SKM-1 (cell line): ENCODE measurements around the gene PIEZO2.

ENCODE experiments used
- DNase-seq: peaks from one replicate; lab custom pipeline; 2025; ENCODE audit not compliant: unreplicated experiment; lab: John Stamatoyannopoulos, UW

The PIEZO2 gene

GRCh38 chr18:11070593-11070992 lies 78.8 kb downstream of the PIEZO2 start:
- DNase-seq = no peak

DNA sequence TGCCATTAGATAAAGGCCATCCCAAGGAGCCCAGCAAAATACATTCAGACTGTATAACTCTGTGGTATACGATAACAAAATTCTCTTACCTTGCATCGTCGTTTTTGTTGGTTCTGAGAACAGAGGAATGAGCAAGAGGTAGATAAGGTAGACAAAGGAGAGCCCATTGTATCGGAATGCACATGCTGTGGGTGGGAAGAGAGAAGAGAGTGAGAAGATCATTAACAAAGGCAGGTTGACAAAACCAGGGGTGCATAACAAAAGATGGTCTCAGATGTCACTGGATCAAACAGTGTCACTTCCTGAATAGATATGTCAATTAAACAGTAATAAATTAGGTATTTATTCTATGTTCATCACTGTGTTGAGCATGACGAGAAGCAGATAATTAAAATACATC lies 83.3 kb downstream of the PIEZO2 start:
- DNase-seq = no peak

DNA sequence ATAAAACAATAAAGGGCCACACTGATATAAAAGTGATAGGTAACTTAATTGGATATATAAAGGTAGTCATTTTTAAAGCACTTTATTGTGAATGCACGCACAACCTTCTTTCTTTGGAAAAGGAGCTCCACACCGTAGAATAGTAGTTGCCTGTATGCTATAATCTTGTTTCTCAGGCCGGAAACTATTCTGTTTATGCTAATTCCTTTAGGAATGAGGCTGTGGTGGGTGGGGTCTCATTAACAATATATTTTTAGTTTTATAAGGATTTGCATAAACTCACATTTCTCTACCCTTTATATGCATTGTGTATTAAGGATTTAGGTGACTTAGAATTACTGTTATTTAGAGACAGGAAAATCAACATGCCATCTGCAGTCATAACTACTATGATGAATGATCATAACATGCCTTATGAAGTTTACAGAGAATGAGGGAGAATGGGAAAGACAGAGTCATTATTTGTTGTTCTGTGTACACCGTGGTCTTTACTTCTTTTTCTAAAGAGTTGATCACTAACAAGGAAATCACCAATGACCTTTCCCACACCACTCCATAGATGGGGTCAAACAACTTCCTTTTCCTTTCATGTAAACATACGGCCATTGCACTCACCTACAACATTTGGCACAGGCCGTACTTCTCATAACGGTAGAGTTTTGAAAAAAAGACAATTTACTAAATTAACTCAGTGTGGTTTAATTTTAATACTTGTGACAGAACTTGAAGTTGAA lies 84.5 kb downstream of the PIEZO2 start:
- DNase-seq = no peak

GRCh38 chr18:11064106-11064505 lies 85.3 kb downstream of the PIEZO2 start:
- DNase-seq = no peak

DNA sequence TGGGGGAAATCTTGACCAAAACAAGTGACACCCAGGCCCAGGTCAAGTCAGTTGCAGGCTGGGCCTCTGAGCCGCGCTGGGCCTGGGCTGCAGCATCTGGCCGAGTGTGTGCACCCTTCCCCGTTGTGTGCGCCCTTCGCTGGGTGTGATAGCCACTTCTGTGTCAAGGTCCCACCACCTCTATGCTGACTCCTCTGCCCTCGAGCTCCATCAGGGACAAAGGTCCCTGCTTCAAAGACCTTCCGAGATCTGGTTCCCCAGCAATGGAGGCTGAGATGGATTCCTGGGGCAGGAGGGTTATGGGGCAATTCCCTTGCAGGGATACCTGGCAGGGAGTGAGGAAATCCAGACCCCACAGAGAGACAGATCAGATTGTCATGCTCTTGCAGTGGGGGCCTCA lies 93.6 kb downstream of the PIEZO2 start:
- DNase-seq = no peak

GRCh38 chr18:11054497-11054896 lies 94.9 kb downstream of the PIEZO2 start:
- DNase-seq = no peak

GRCh38 chr18:11053293-11053692 lies 96.1 kb downstream of the PIEZO2 start:
- DNase-seq = no peak

DNA sequence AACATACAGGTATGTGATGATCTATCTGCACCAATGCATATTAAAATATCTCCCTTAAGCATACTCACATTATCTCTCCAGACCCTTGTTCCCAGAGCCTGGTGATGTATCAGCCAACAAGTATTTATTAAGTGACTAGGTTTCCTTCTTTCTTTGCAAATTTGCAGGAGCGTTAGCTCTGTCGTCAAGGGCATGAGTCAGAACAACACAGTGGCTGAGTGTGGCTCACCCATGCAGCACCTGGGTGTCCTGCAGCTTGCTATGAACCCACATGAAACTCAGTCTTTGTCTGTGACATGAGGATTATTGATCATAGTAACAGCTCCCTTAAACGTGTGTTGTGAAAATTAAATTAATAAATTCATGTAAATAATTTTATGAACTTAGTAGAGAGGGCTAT lies 96.6 kb downstream of the PIEZO2 start:
- DNase-seq = no peak

DNA sequence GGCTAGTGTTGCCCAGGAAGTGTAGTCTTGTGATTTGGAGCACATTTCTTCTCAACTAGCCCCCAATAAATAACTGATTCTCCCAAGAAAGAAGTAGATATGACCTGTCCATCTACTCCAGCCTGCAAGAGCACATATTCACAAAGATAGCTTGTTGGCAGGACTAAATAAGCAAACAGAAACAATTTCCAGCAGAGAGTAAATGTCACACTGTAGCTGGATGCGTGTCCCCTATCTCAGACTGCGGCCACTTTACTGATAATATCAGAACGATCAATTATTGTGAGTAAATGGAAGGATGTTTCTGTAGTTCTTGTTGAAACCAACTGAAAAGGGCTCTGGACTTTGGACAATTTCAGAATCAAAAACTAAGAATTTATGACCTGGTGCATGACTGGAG lies 97.9 kb downstream of the PIEZO2 start:
- no peak for DNase-seq

DNA sequence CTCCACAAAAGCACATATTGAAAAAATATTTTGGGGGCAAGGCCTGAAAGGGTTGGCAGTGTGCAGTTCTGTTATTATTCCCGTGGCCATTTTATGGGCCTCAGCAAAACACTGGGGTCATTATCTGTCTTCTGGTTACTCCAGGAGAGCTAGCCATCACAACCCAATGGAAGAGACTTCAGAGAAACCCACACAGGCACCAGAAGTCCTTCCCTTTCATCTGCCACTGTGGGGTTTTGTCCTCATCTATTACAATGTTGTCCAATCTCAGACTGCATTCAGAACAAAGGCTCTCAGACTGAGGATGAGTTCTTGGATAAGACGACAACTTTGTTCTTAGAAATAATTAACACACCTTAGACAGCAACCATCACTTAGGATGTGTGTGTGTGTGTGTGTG lies 98.4 kb downstream of the PIEZO2 start:
- no peak for DNase-seq

DNA sequence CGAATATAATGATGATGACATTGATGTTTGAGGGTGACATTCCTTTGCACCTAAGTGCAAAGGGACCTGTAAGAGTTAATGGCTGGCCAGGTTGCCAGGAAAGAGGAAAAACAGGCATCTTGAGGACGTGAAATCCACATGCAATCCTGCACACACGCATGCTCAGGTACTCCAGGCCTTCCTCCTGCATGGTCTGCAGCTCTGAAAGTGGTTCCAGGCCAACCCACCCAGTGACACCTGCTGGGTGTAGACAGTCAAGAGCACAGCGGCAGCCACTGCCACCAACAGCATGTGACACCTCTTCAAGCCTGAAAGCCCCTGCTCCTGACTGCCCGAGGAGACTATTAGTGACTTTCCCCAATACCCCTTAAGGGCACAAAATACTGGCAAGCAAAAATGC lies 101.6 kb downstream of the PIEZO2 start:
- DNase-seq = no peak

GRCh38 chr18:11047156-11047555 lies 102.2 kb downstream of the PIEZO2 start:
- no peak for DNase-seq

DNA sequence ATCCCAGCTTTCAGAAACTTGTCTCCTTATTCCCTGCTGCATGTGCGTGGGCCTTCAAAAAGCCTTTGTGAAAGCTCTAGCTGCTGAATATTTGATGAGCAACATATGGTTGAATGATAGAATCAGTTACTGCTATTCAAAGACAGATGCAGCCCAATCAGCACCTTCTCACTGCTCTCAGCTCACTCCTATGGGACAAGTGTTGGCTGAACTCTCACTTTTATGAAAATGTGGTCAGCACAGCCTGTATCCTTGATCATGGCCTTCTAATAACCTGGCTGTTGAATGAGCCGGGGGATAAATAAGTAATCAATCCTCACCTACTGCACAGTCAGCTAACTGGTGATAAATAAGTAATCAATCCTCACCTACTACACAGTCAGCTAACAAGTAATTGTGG lies 103.2 kb downstream of the PIEZO2 start:
- DNase-seq = no peak

DNA sequence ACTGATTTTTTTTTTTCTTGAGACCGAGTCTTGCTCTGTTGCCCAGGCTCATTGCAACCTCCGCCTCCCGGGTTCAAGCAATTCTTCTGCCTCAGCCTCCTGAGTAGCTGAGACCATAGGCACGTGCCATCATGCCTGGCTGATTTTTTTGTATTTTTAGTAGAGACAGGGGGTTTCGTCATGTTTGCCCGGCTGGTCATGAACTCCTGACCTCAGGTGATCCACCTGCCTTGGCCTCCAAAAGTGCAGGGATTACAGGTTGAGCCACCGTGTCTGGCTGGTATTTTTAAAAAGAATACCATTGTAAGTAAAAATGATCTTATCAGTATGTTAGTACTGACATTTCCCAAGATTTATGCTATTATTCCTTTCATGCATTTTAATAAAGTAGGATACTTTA lies 105.7 kb downstream of the PIEZO2 start:
- DNase-seq = no peak

DNA sequence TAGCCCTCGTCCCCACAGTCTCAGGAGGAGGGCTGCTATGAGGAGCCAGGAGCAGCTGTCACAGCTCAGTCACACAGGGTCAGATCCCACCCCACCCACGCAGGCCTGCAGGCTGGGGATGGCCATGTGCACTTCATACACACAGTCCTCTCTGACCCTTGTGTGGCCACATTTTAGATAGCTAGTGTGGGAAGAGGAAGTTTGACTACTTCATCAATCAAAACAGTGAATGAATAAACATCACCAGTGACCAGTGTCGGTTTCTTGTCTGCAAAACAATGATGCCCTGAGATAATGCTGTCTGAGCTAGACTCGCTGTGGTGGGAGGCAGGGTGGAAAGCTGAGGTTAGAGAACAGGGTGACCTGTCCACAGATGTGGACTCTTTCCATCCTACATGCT lies 107.1 kb downstream of the PIEZO2 start:
- no peak for DNase-seq

GRCh38 chr18:11040823-11041656 lies 108.3 kb downstream of the PIEZO2 start:
- DNase-seq = no peak

DNA sequence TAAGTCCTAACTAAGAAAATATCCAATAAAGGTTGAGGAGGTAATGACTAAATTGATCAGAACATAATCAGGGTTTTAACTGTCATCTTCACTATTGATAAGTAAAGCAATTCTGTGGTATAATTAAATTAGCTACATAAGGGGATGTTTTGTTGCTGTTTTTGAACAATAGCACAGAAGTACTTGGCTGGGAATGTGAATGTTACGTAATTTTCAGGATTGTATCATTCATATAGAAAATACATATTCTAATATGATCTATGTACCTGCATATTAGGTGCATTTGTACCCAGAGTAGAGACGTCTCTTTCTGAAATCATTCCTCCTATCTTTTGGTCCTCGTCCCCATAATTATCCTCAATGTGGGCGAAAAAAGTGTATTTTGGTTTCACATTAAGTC lies 109.0 kb downstream of the PIEZO2 start:
- no peak for DNase-seq

DNA sequence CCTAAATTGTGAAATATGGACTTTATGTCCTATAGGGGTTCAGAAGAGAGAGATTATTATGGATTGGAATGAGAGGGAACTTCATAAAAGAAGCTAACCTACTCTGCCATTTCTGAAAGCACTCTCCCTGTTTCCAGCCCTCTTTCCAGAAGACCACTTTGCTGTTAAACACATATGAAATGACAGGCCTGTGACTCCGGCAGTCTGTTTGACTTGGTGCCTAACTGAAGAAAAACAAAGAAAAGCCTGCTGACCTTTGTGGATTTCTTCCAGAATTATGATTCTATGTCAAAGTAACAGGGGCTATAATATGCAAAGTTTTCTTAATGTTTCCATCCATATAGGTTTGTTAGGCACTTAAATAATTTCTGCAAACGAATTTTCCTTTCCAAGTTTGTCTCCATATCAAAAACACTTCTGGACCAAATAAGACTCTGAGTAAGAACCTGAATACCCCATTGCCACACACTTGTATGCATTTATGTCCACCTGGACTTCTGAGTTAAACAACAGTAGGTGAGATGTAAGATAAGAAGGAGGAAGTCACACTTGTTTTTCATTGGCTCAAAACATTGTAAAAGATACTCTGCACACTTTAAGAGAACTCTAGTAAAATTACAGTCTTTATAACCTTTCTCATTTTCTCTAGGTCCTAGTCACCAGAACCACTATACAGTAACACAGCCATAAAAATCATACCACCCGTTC lies 111.7 kb downstream of the PIEZO2 start:
- no peak for DNase-seq

GRCh38 chr18:11035814-11036495 lies 113.4 kb downstream of the PIEZO2 start:
- DNase-seq = no peak

- DNase-seq = no peak
Observed at GRCh38 chr18:11035376-11035775, 114.0 kb downstream of the PIEZO2 start.

DNA sequence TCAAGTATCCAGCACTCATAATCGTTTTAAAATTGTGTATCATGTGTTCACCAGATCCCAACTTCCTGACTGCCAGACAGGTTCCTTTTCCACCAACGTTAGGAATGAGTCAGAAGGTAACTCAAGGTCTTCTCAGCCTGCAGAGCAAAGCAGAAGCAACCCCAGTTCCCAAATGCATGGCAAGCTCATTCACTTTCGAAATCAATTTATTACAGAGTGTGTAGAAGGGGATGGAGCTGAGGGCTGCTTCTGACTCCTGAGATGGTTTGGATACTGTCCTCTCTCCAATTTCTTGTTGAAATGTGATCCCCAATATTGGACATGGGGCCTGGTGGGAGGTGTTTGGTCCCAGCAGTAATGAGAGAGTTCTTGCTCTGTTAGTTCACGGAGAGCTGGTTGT lies 114.5 kb downstream of the PIEZO2 start:
- DNase-seq = no peak
